HG03565 (cell line): ENCODE data around the gene CHPF2.

ENCODE experiments used
- ATAC-seq: cut with Tn5 transposase; IDR thresholded peaks from one replicate; pipeline ENCODE4 v1.9.1; 2021; ENCODE audit warnings: mild to moderate bottlenecking, moderate library complexity; ENCODE audit not compliant: unreplicated experiment

The CHPF2 gene

GRCh38 chr7:151257990-151258389 is 25.7 kb downstream of the CHPF2 start:
- no peak for ATAC-seq

GRCh38 chr7:151260471-151260870 is 28.2 kb downstream of the CHPF2 start:
- ATAC-seq: no peak

- ATAC-seq: no peak
Observed at GRCh38 chr7:151260883-151261282, 28.6 kb downstream of the CHPF2 start.

GRCh38 chr7:151261529-151261928 is 29.2 kb downstream of the CHPF2 start:
- no peak for ATAC-seq

- no peak for ATAC-seq
Observed at GRCh38 chr7:151264615-151265014, 32.3 kb downstream of the CHPF2 start.

- ATAC-seq: no peak
Observed at GRCh38 chr7:151265351-151265931, 33.2 kb downstream of the CHPF2 start.

GRCh38 chr7:151269511-151269910 is 37.2 kb downstream of the CHPF2 start:
- no peak for ATAC-seq

- no peak for ATAC-seq
Observed at GRCh38 chr7:151271699-151272355, 39.5 kb downstream of the CHPF2 start.

GRCh38 chr7:151272405-151272804 is 40.1 kb downstream of the CHPF2 start:
- no peak for ATAC-seq

GRCh38 chr7:151272877-151273276 is 40.6 kb downstream of the CHPF2 start:
- no peak for ATAC-seq

GRCh38 chr7:151273651-151274390 is 41.5 kb downstream of the CHPF2 start:
- no peak for ATAC-seq

- ATAC-seq: no peak
Observed at GRCh38 chr7:151274396-151274795, 42.1 kb downstream of the CHPF2 start.

- no peak for ATAC-seq
Observed at GRCh38 chr7:151274936-151275812, 42.9 kb downstream of the CHPF2 start.

GRCh38 chr7:151275813-151276577 is 43.7 kb downstream of the CHPF2 start:
- no peak for ATAC-seq

GRCh38 chr7:151276666-151277590 is 44.6 kb downstream of the CHPF2 start:
- no peak for ATAC-seq

- no peak for ATAC-seq
Observed at GRCh38 chr7:151277631-151278030, 45.3 kb downstream of the CHPF2 start.

GRCh38 chr7:151278949-151279348 is 46.7 kb downstream of the CHPF2 start:
- no peak for ATAC-seq

GRCh38 chr7:151279868-151280267 is 47.6 kb downstream of the CHPF2 start:
- ATAC-seq: no peak

- no peak for ATAC-seq
Observed at GRCh38 chr7:151280388-151281019, 48.2 kb downstream of the CHPF2 start.
